Psoas muscle (tissue), 8 donors: ENCODE measurements around the gene KRTAP2-4. TPM values are rescaled to one million over a fixed set of nuclear protein-coding genes. Genes with fewer than 3 reads are reported as not detected.
"Not testable (repeated sequence)": the region's sequence is repeated elsewhere in the genome, so short reads cannot be mapped to it uniquely, and the experiment has no call there.

Experiments
- ATAC-seq, 4 donors: fragments of 200-7000 bp; cut with Tn5 transposase; one replicate each; pipeline ENCODE4 v1.9.1; 2020; ENCODE audit warnings: moderate library complexity in 3 of 4, mild to moderate bottlenecking in 2 of 4
- DNase-seq, 2 donors: peaks; one replicate each; pipeline ENCODE4 v3.0.0-alpha.2; 2020
- H3K27ac ChIP-seq: fragments of 200-600 bp; one replicate; pipeline ENCODE4 v1.8.0; 2022
- H3K27me3 ChIP-seq, 3 donors: fragments of 200-600 bp in 1 of 3; one replicate each; pipeline versions ENCODE4 v1.6.1 to v1.8.0; 2013 to 2022; ENCODE audit warnings: low read length in 2 of 3, mild to moderate bottlenecking in 2 of 3, moderate library complexity in 1 of 3; ENCODE audit not compliant: insufficient read depth in 3 of 3
- H3K36me3 ChIP-seq, 2 donors: fragments of 200-600 bp in 1 of 2; one replicate each; pipeline versions ENCODE4 v1.6.1 to v1.8.0; 2013 to 2022; ENCODE audit warnings: low read depth in 1 of 2, mild to moderate bottlenecking in 1 of 2, moderate library complexity in 1 of 2; ENCODE audit not compliant: insufficient read depth in 1 of 2
- H3K4me1 ChIP-seq: fragments of 200-600 bp; one replicate; pipeline ENCODE4 v1.8.0; 2022
- H3K4me3 ChIP-seq: fragments of 200-600 bp; one replicate; pipeline ENCODE4 v1.8.0; 2022; ENCODE audit warnings: mild to moderate bottlenecking
- H3K9me3 ChIP-seq: fragments of 200-600 bp; one replicate; pipeline ENCODE4 v1.8.0; 2022
- WGBS, 3 donors: extraction: QIAGEN DNeasy Blood & Tissue Kit; methylation state at CpG; one replicate each; pipeline versions ENCODE4 v1.1.6 to v1.1.7; 2013; 5-methylcytosine and 5-hydroxymethylcytosine counted together
- intact Hi-C, 2 donors: fragments of 100-400 bp; cut with DNase I; formaldehyde crosslinking; loops; one replicate each; pipeline versions ENCODE4 v1.11.0 to v1.14.2; 2022
- polyA plus RNA-seq, 3 donors: library from polyadenylated mRNA; stranded (reverse); fragments of 200-250 nt; gene quantifications; one replicate each; pipeline ENCODE4 v1.2.3, GENCODE V29; 2013
- total RNA-seq, 4 donors: library from RNA; stranded (reverse); fragmentation: NEBNext Ultra II Directional in 2 of 4; extraction: Animal tissue kit (Norgen Biotek cat#: 25700) in 2 of 4; gene quantifications; one replicate each; pipeline versions ENCODE4 v1.2.1 to v1.2.4, GENCODE V29; 2021 to 2023
- TF ChIP-seq, protein P1 (sequence below): fragments of 200-600 bp; IDR thresholded peaks from one replicate; pipeline ENCODE4 v1.8.0; 2022; ENCODE audit warnings: antibody characterized with exemption
- donor health status: healthy with polysubstance abuse.
- donor health status: DM: no; HTN: no; CAD: no; lungs with moderate emphysema.
- donor health status: Bipolar disorder and iron deficiency.
- donor health status: healthy.
- donor health status: DM: yes; HTN: yes; CAD: no.
- donor health status: DM: no; HTN: no; CAD: no.
- donor health status: DM: no; HTN: no; CAD: no.
- donor health status: DM: yes; HTN: yes; CAD: no.

Gene KRTAP2-4
- total and polyA plus RNA-seq, 7 donors = not detected

DNA sequence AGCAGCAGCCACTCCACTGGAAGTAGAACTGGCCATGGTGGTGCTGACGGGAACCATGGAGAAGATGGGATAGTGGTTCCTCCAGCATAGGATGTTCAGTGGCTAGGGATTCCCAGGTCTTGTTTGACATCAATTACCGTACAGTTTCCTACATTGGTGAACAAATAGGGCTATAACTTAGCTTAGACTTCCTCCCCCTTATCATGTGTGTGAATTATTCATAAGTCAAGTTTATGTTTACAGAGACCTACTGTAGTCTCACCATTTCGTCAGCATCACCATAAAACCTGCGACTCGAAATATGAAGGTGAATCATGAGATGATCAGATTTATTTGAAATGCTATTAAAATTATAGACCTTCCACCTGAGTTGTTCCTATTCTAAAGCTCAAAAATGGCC lies 6.9 kb downstream of the KRTAP2-4 start:
- no peak overlapping the region for H3K4me3 ChIP-seq
- intact Hi-C loops = no loop called here
- DNase-seq = no peak
- H3K27ac ChIP-seq = no peak overlapping the region
- 88 to 91% (median 89%) methylated on average over 5 of the region's 5 CpGs for WGBS, 3 donors
- H3K9me3 ChIP-seq = peaks cover 4% of the 10 kb centered on the region
- H3K27me3 ChIP-seq = peaks cover 0 to 47% (median 0%) of the 10 kb centered on the region in 3 donors
- H3K4me1 ChIP-seq = no peaks in the 10 kb centered on the region
- TF ChIP-seq, protein P1, sequence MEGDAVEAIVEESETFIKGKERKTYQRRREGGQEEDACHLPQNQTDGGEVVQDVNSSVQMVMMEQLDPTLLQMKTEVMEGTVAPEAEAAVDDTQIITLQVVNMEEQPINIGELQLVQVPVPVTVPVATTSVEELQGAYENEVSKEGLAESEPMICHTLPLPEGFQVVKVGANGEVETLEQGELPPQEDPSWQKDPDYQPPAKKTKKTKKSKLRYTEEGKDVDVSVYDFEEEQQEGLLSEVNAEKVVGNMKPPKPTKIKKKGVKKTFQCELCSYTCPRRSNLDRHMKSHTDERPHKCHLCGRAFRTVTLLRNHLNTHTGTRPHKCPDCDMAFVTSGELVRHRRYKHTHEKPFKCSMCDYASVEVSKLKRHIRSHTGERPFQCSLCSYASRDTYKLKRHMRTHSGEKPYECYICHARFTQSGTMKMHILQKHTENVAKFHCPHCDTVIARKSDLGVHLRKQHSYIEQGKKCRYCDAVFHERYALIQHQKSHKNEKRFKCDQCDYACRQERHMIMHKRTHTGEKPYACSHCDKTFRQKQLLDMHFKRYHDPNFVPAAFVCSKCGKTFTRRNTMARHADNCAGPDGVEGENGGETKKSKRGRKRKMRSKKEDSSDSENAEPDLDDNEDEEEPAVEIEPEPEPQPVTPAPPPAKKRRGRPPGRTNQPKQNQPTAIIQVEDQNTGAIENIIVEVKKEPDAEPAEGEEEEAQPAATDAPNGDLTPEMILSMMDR = no peak
- ATAC-seq = no peak
- H3K36me3 ChIP-seq = no peaks in the 10 kb centered on the region

DNA sequence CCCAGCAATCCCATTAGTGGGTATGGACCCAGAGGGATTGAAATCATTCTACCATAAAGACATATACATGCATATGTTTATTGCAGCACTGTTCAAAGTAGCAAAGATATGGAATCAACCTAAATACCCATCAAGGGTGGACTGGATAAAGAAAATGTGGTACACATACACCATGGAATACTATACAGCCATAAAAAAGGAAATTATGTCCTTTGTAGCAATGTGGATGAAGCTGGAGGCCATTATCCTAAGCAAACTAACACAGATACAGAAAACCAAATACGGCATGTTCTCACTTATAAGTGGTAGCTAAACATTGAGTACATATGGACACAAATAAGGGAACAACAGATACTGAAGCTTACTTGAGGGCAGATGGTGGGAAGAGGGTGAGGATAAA lies 8.1 kb downstream of the KRTAP2-4 start:
- intact Hi-C loops = no loop called here
- DNase-seq (no peak), ATAC-seq (no peak)
- Histone ChIP-seq H3K27me3 (peaks cover 0 to 53% (median 0%) of the 10 kb centered on the region in 3 donors), H3K4me3 (no peak overlapping the region), H3K27ac (no peak overlapping the region), H3K9me3 (peaks cover 9% of the 10 kb centered on the region), H3K4me1 (no peaks in the 10 kb centered on the region), H3K36me3 (no peaks in the 10 kb centered on the region)
- WGBS, 3 donors = 90 to 97% (median 92%) methylated on average over 1 of the region's 1 CpG
- TF ChIP-seq, protein P1 = no peak

DNA sequence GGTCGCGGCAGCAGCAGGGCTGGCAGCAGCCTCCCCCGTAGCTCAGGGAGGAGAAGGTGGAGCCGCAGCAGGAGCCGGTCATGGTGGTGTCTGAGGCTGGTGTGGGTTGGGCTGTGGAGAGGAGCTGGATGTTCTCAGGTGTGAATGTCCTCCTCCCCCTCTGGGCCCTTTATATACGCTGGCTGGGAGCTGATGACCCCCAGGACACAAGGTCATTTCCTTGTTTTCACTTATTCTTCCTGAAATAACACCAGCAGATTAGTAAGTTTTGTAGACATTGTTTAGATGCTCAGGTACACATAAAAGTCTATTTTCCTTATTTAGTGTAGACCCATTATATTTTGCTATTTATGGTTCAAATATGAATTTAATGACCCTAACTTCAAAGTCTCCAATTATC lies 10.5 kb downstream of the KRTAP2-4 start, which contains the start of gene KRTAP2-2:
Gene KRTAP2-2, minus strand, starts transcription at position 101 of the 400 bp plus-strand sequence. Its CDS starts 19 bp downstream, at position 82.
- H3K9me3 ChIP-seq, DNase-seq, ATAC-seq, H3K4me1 ChIP-seq, intact Hi-C loops, H3K27ac ChIP-seq, H3K36me3 ChIP-seq, H3K4me3 ChIP-seq: not testable (repeated sequence)
- WGBS, 3 donors = 29 to 50% (median 35%) methylated on average over 1 of the region's 6 CpGs
- H3K27me3 ChIP-seq = peaks cover 0 to 44% (median 0%) of the 10 kb centered on the region in 3 donors

DNA sequence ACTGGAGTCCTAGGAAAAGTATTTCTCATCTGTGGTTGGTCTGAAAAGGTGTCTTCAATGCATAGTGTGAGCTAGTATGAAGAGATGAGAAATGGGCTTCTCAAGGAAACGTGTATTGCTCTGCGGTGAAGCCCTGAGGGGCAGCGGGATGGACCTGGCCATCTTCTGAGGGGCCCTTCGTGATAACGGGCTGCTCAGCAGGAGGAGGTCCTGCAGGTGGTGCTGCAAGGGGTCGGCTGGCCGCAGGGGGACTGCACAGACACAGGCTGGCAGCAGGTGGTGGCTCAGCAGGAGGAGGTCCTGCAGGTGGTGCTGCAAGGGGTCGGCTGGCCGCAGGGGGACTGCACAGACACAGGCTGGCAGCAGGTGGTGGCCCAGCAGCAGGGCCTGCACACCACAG lies 11.1 kb downstream of the KRTAP2-4 start:
- peaks cover 0 to 44% (median 0%) of the 10 kb centered on the region in 3 donors for H3K27me3 ChIP-seq
- intact Hi-C loops = not testable (repeated sequence)

DNA sequence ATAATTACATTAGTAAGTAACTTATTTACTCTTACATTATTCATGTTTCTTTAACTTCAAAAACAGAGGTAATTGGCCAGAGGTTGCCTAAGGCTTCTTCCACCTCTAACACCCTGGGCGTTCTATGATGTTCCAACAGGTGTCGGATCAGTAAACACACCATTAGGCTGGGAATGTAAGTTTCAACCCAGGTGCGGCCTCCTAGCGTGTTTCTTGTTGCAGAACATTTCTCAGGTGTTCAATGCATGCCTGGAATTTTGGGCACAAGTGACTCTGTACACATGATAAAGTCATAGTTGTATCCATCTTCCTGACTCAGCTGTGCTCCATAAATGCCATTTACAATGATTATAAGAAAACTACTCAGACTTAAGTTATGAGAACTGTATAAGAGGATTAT lies 11.7 kb downstream of the KRTAP2-4 start:
- ATAC-seq (no peak), DNase-seq (no peak)
- Histone ChIP-seq H3K27ac (no peak overlapping the region), H3K4me3 (no peak overlapping the region), H3K4me1 (no peaks in the 10 kb centered on the region), H3K27me3 (peaks cover 0 to 39% (median 0%) of the 10 kb centered on the region in 3 donors), H3K9me3 (peaks cover 9% of the 10 kb centered on the region), H3K36me3 (no peaks in the 10 kb centered on the region)
- intact Hi-C loops = no loop called here
- WGBS, 3 donors = 86 to 96% (median 92%) methylated on average over 4 of the region's 4 CpGs
- TF ChIP-seq, protein P1 = no peak

More for the DNA sequence above, 11.1 kb downstream of the KRTAP2-4 start:
- not testable (repeated sequence) for H3K27ac ChIP-seq, H3K9me3 ChIP-seq, H3K4me3 ChIP-seq, H3K36me3 ChIP-seq, H3K4me1 ChIP-seq, DNase-seq, ATAC-seq
- 61 to 69% (median 64%) methylated on average over 5 to 9 of the region's 9 CpGs for WGBS, 3 donors

DNA sequence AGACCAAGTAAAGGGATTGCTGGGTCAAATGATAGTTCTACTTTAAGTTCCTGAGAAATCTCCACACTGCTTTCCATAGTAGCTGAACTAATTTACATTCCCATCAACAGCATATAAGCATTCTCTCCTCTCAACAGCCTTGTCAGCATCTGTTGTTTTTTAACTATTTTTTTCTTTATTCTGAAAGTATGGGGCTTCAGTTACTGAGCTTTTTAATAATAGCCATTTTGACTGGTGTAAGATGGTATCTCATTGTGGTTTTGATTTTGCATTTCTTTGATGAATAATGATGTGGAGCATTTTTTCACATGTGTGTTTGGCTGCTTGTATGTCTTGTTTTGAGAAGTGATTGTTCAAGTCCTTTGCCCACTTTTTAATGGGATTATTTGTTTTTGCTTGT lies 13.1 kb downstream of the KRTAP2-4 start:
- Histone ChIP-seq H3K4me1 (no peaks in the 10 kb centered on the region), H3K9me3 (peaks cover 7% of the 10 kb centered on the region), H3K4me3 (no peak overlapping the region), H3K27me3 (peaks cover 0 to 26% (median 1%) of the 10 kb centered on the region in 3 donors), H3K36me3 (no peaks in the 10 kb centered on the region), H3K27ac (no peak overlapping the region)
- TF ChIP-seq, protein P1 = no peak
- intact Hi-C loops = no loop called here
- no peak for ATAC-seq
- DNase-seq = no peak
